HCT116 (cell line): Measurements from ENCODE around the gene KLHL40. TPM values are rescaled to one million over a fixed set of nuclear protein-coding genes. Genes with fewer than 3 reads are reported as not detected.

Experiments
- ATAC-seq: fragments of 200-7000 bp; cut with Tn5 transposase; 2 replicates; pipeline ENCODE4 v1.9.1; 2020; ENCODE audit warnings: mild to moderate bottlenecking, moderate library complexity
- BruUV-seq: library from RNA; stranded (reverse); fragments of 400-500 nt; replicated peaks from 2 replicates; lab custom pipeline; 2021; lab: Mats Ljungman, UMichigan
- CTCF ChIA-PET: fragments of 300-600 bp; sonication (Branson Sonifier 250); formaldehyde crosslinking; loops from one replicate; lab custom pipeline; 2021; ENCODE audit warnings: antibody characterized with exemption; lab: Charles Lee
- POLR2A ChIA-PET: fragments of 300-600, 350-600 bp; sonication (Branson Sonifier 250); formaldehyde crosslinking; loops from one replicate; lab custom pipeline; 2021; ENCODE audit warnings: antibody characterized with exemption; lab: Charles Lee
- RAD21 ChIA-PET, 2 experiments: fragments of 300-600 bp; sonication (Branson Sonifier 250); formaldehyde crosslinking; loops; one replicate each; lab custom pipeline; 2023; ENCODE audit warnings: low total read pairs in 2 of 2; ENCODE audit not compliant: uncharacterized antibody in 2 of 2, unreplicated experiment in 2 of 2, low non-redundant PET in 1 of 2; lab: Charles Lee
- DNase-seq: peaks from one replicate; pipeline ENCODE4 v3.0.0-alpha.2; 2010; ENCODE audit warnings: low read depth, low spot score
- H2AFZ ChIP-seq: fragments of 200-600 bp; shearing (Covaris generic), sonication (generic); 2 replicates; pipeline ENCODE4 v1.6.1; 2017; ENCODE audit warnings: low read depth, mixed run types, mixed read lengths, antibody characterized with exemption, low read length; ENCODE audit not compliant: poor library complexity, severe bottlenecking
- H3K27ac ChIP-seq: 2 replicates; pipeline ENCODE4 v1.5.1; 2012; ENCODE audit warnings: low read depth, low read length
- H3K27me3 ChIP-seq: fragments of 200-600 bp; sonication (generic); 2 replicates; pipeline ENCODE4 v1.6.1; 2016; ENCODE audit warnings: mixed run types, low read length, mixed read lengths; ENCODE audit not compliant: insufficient read depth
- H3K36me3 ChIP-seq, 2 experiments: fragments of 200-500 bp in 1 of 2; fragments of 200-600 bp in 1 of 2; sonication (Bioruptor generic) in 1 of 2; sonication (generic) in 1 of 2; 2 replicates each; pipeline versions ENCODE4 v1.5.1 to v1.6.1; 2014 to 2016; ENCODE audit warnings: low read length in 2 of 2, inconsistent platforms in 1 of 2, mixed read lengths in 1 of 2, mixed run types in 1 of 2; ENCODE audit not compliant: insufficient read depth in 2 of 2, control insufficient read depth in 1 of 2
- H3K4me1 ChIP-seq, 2 experiments: fragments of 200-600 bp in 1 of 2; sonication (generic) in 1 of 2; 2 replicates each; pipeline versions ENCODE4 v1.5.1 to v1.6.1; 2012 to 2017; ENCODE audit warnings: low read length in 2 of 2, inconsistent platforms in 1 of 2, mild to moderate bottlenecking in 1 of 2, mixed read lengths in 1 of 2, mixed run types in 1 of 2, moderate library complexity in 1 of 2; ENCODE audit not compliant: insufficient read depth in 2 of 2, control insufficient read depth in 1 of 2
- H3K4me2 ChIP-seq: fragments of 200-600 bp; sonication (generic); 2 replicates; pipeline ENCODE4 v1.6.1; 2017; ENCODE audit warnings: mixed run types, low read length, mixed read lengths
- H3K4me3 ChIP-seq, 2 experiments: fragments of 200-600 bp in 1 of 2; sonication (generic) in 1 of 2; replicated peaks in 1 of 2; 2 replicates each; pipeline ENCODE4 v1.5.1; 2011 to 2016; ENCODE audit warnings: low read length in 2 of 2, control low read depth in 1 of 2, low read depth in 1 of 2, mild to moderate bottlenecking in 1 of 2, mixed read lengths in 1 of 2, mixed run types in 1 of 2
- H3K79me2 ChIP-seq: fragments of 200-600 bp; sonication (generic); 2 replicates; pipeline ENCODE4 v1.6.1; 2017; ENCODE audit warnings: mild to moderate bottlenecking, mixed run types, low read length, moderate library complexity, mixed read lengths; ENCODE audit not compliant: insufficient read depth
- H3K9ac ChIP-seq: fragments of 200-600 bp; sonication (generic); 2 replicates; pipeline ENCODE4 v1.6.1; 2016; ENCODE audit warnings: low read length, mixed read lengths
- H3K9me2 ChIP-seq: fragments of 200-600 bp; sonication (generic), shearing (Covaris generic); 2 replicates; pipeline ENCODE4 v1.6.1; 2017; ENCODE audit warnings: mixed run types, mild to moderate bottlenecking, moderate library complexity; ENCODE audit not compliant: insufficient read depth
- H3K9me3 ChIP-seq, 2 experiments: fragments of 200-500 bp in 1 of 2; fragments of 200-600 bp in 1 of 2; sonication (Bioruptor generic) in 1 of 2; sonication (generic) in 1 of 2; 2 replicates each; pipeline ENCODE4 v1.6.1; 2014 to 2017; ENCODE audit warnings: low read length in 2 of 2, mixed read lengths in 2 of 2, inconsistent platforms in 1 of 2, low read depth in 1 of 2, mild to moderate bottlenecking in 1 of 2, mixed run types in 1 of 2, moderate library complexity in 1 of 2; ENCODE audit not compliant: control insufficient read depth in 1 of 2, insufficient read depth in 1 of 2
- H4K20me1 ChIP-seq: fragments of 200-600 bp; sonication (generic), shearing (Covaris generic); 2 replicates; pipeline ENCODE4 v1.6.1; 2017; ENCODE audit warnings: mixed run types, mild to moderate bottlenecking, moderate library complexity; ENCODE audit not compliant: insufficient read depth
- ATF3 ChIP-seq: IDR thresholded peaks from 2 replicates; pipeline ENCODE4 v1.6.1; 2012
- CBX3 ChIP-seq: IDR thresholded peaks from 2 replicates; pipeline ENCODE4 v1.6.1; 2012; ENCODE audit warnings: low read depth
- CEBPB ChIP-seq: IDR thresholded peaks from 2 replicates; pipeline ENCODE4 v1.6.1; 2012; ENCODE audit warnings: low read depth
- CTCF ChIP-seq, 3 experiments: fragments of 200-600 bp in 1 of 3; sonication (generic) in 1 of 3; IDR thresholded peaks in 2 of 3; conservative IDR thresholded peaks in 1 of 3; 2 replicates each; pipeline ENCODE4 v1.5.1; 2012 to 2017; ENCODE audit warnings: low read depth in 2 of 3, low read length in 2 of 3, antibody characterized with exemption in 1 of 3, borderline replicate concordance in 1 of 3, control low read depth in 1 of 3, mild to moderate bottlenecking in 1 of 3, mixed read lengths in 1 of 3, mixed run types in 1 of 3, moderate library complexity in 1 of 3; ENCODE audit not compliant: insufficient read depth in 1 of 3
- ELF1 ChIP-seq: IDR thresholded peaks from 2 replicates; pipeline ENCODE4 v1.6.1; 2012; ENCODE audit warnings: low read depth, borderline replicate concordance
- EZH2 ChIP-seq: fragments of 200-600 bp; sonication (generic); IDR thresholded peaks from 2 replicates; pipeline ENCODE4 v1.6.1; 2017; ENCODE audit warnings: antibody characterized with exemption, mixed run types
- MAX ChIP-seq: IDR thresholded peaks from 2 replicates; pipeline ENCODE4 v1.6.1; 2012
- POLR2A ChIP-seq: IDR thresholded peaks from 2 replicates; pipeline ENCODE4 v1.7.0; 2011; ENCODE audit warnings: borderline replicate concordance; ENCODE audit not compliant: insufficient read depth, insufficient read length; ENCODE audit errors: extremely low read depth
- POLR2AphosphoS5 ChIP-seq: IDR thresholded peaks from 2 replicates; pipeline ENCODE4 v1.6.1; 2011; ENCODE audit warnings: mild to moderate bottlenecking, low read depth, low read length, moderate library complexity
- RAD21 ChIP-seq: IDR thresholded peaks from 2 replicates; pipeline ENCODE4 v1.6.1; 2012; ENCODE audit warnings: low read depth, mild to moderate bottlenecking
- REST ChIP-seq: IDR thresholded peaks from 2 replicates; pipeline ENCODE4 v1.6.1; 2012; ENCODE audit warnings: low read depth
- SIN3A ChIP-seq: IDR thresholded peaks from 2 replicates; pipeline ENCODE4 v1.6.1; 2012; ENCODE audit warnings: low read depth
- SP1 ChIP-seq: IDR thresholded peaks from 2 replicates; pipeline ENCODE4 v1.6.1; 2012; ENCODE audit warnings: low read depth
- TCF7L2 ChIP-seq: IDR thresholded peaks from 2 replicates; pipeline ENCODE4 v1.7.0; 2011; ENCODE audit warnings: borderline replicate concordance, inconsistent platforms; ENCODE audit not compliant: insufficient read depth, insufficient read length; ENCODE audit errors: extremely low read depth
- YY1 ChIP-seq: IDR thresholded peaks from 2 replicates; pipeline ENCODE4 v1.6.1; 2011; ENCODE audit warnings: low read length, low read depth, moderate library complexity, mild to moderate bottlenecking; ENCODE audit not compliant: insufficient replicate concordance; ENCODE audit errors: extremely low read depth
- ZBTB33 ChIP-seq: IDR thresholded peaks from 2 replicates; pipeline ENCODE4 v1.6.1; 2011; ENCODE audit warnings: mild to moderate bottlenecking, low read length, moderate library complexity; ENCODE audit not compliant: insufficient replicate concordance; ENCODE audit errors: extremely low read depth
- ZNF274 ChIP-seq: fragments of 200-500 bp; sonication (Bioruptor generic); IDR thresholded peaks from 2 replicates; pipeline ENCODE4 v1.6.1; 2014; ENCODE audit warnings: mild to moderate bottlenecking, low read depth, low read length, inconsistent platforms
- intact Hi-C: fragments of 100-400 bp; cut with micrococcal nuclease; formaldehyde crosslinking; loops from 2 replicates; pipeline ENCODE4 v1.10.0; 2022
- total RNA-seq: library from RNA; stranded (reverse); gene quantifications from one replicate; pipeline ENCODE4 v1.2.1, GENCODE V29; 2021; ENCODE audit not compliant: unreplicated experiment

The KLHL40 gene
- total RNA-seq, 1 experiment from 2014 or later, result not detected

GRCh38 chr3:42666577-42666998 lies 18.7 kb upstream of the KLHL40 start:
- RAD21 ChIA-PET, result no interaction called here
- POLR2A ChIA-PET, result no interaction called here

More at GRCh38 chr3:42666577-42666998, 18.7 kb upstream of the KLHL40 start:
- Histone ChIP-seq H3K4me3 (no peak overlapping the region), H2AFZ (no peak overlapping the region), H3K9ac (no peak overlapping the region), H3K27ac (no peak overlapping the region), H3K9me3 (no peaks in the 10 kb centered on the region), H3K4me1 (no peaks in the 10 kb centered on the region), H3K27me3 (no peaks in the 10 kb centered on the region), H3K9me2 (no peaks in the 10 kb centered on the region), H3K79me2 (no peaks in the 10 kb centered on the region), H4K20me1 (no peaks in the 10 kb centered on the region), H3K4me2 (no peak overlapping the region), H3K36me3 (no peaks in the 10 kb centered on the region)
- no TSS peak for BruUV-seq
- intact Hi-C loops, result no loop called here
- CTCF ChIA-PET, result no interaction called here
- no peak for TF ChIP-seq POLR2A
- TF ChIP-seq ELF1, result no peak
- TF ChIP-seq CTCF (IDR thresholded peaks at IDR 0.05 in 2 of 3, conservative IDR thresholded peaks at IDR 0.05 in 1 of 3; ENCODE audit: borderline replicate concordance in 1 of 3, insufficient read depth in 1 of 3, low read depth in 2 of 3, low read length in 2 of 3), result no peak
- no peak for TF ChIP-seq ZBTB33
- TF ChIP-seq CBX3, result no peak
- TF ChIP-seq SP1, result no peak
- no peak for TF ChIP-seq EZH2
- no peak for TF ChIP-seq SIN3A
- no peak for TF ChIP-seq TCF7L2
- no peak for TF ChIP-seq CEBPB
- no peak for TF ChIP-seq MAX
- no peak for TF ChIP-seq YY1
- no peak for TF ChIP-seq RAD21
- TF ChIP-seq ZNF274, result no peak
- no peak for TF ChIP-seq REST
- no peak for TF ChIP-seq ATF3
- no peak for TF ChIP-seq POLR2AphosphoS5
- no peak for ATAC-seq
- no peak for DNase-seq
